GM13977 (cell line): ENCODE results near the gene SERPINB3.
"Not testable (repeated sequence)": the region's sequence is repeated elsewhere in the genome, so short reads cannot be mapped to it uniquely, and the experiment has no call there.

Source experiments
- DNase-seq: peaks from one replicate; pipeline ENCODE4 v3.0.0; 2012; ENCODE audit warnings: low spot score
- in situ Hi-C: fragments of 300-500 bp; cut with MboI; formaldehyde crosslinking; loops from one replicate; pipeline ENCODE4 v1.12.0; 2022; ENCODE audit warnings: low sequenced_read_pairs, low pct_unique_long_range_greater_than_20kb, mixed read lengths, inconsistent platforms; ENCODE audit not compliant: unreplicated experiment
- TF ChIP-seq, protein P1 (sequence below): IDR thresholded peaks from 2 replicates; pipeline ENCODE4 v1.5.1; 2012; ENCODE audit warnings: mild to moderate bottlenecking, control low read depth; ENCODE audit not compliant: insufficient read depth; ENCODE audit errors: extremely low read depth, missing control alignments

SERPINB3 gene

DNA sequence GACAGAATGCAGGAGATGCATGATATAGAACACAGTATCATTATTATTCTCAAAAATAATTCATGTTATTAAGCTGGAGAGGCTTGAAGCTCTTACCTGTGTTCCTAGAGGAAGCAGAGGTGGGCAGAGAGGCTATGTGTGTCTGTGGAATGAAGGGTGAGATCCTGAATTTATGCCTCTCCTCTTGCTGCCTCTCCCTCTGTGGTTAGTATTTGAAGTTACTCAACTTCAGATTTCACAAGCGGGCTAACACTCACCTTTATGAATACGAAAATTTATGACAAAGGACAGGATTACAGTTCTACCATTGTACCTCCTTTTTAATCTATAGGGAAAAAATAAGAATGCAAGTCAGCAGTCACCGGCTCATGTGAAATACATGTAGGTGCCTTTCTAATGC, at the start of gene SERPINB3:
Gene SERPINB3, minus strand, starts transcription at position 144 of the 400 bp plus-strand sequence. CDS start 677 bp downstream, outside the sequence.
- in situ Hi-C loops, DNase-seq: not testable (repeated sequence)

- no peak for DNase-seq
- TF ChIP-seq, protein P1, sequence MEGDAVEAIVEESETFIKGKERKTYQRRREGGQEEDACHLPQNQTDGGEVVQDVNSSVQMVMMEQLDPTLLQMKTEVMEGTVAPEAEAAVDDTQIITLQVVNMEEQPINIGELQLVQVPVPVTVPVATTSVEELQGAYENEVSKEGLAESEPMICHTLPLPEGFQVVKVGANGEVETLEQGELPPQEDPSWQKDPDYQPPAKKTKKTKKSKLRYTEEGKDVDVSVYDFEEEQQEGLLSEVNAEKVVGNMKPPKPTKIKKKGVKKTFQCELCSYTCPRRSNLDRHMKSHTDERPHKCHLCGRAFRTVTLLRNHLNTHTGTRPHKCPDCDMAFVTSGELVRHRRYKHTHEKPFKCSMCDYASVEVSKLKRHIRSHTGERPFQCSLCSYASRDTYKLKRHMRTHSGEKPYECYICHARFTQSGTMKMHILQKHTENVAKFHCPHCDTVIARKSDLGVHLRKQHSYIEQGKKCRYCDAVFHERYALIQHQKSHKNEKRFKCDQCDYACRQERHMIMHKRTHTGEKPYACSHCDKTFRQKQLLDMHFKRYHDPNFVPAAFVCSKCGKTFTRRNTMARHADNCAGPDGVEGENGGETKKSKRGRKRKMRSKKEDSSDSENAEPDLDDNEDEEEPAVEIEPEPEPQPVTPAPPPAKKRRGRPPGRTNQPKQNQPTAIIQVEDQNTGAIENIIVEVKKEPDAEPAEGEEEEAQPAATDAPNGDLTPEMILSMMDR, result no peak
- in situ Hi-C loops, result no loop called here
These were observed 47.0 kb upstream of the SERPINB3 start for GRCh38 chr18:63708650-63709049.

GRCh38 chr18:63707816-63708215, 46.1 kb upstream of the SERPINB3 start:
- TF ChIP-seq, protein P1, result no peak
- in situ Hi-C loops, result no loop called here
- DNase-seq, result no peak

GRCh38 chr18:63705401-63705800, 43.7 kb upstream of the SERPINB3 start:
- TF ChIP-seq, protein P1, result no peak
- in situ Hi-C loops, result no loop called here
- DNase-seq, result no peak

- TF ChIP-seq, protein P1, result no peak
- no peak for DNase-seq
- in situ Hi-C loops, result no loop called here
These were observed 41.0 kb upstream of the SERPINB3 start, which contains the start of gene SERPINB11 for GRCh38 chr18:63702660-63703059. SERPINB11 (plus strand) TSS chr18:63702960; CDS start chr18:63710194, 7,234 bp downstream.

- TF ChIP-seq, protein P1, result no peak
- DNase-seq, result no peak
- in situ Hi-C loops, result no loop called here
These were observed 40.3 kb upstream of the SERPINB3 start for GRCh38 chr18:63701952-63702351.

DNA sequence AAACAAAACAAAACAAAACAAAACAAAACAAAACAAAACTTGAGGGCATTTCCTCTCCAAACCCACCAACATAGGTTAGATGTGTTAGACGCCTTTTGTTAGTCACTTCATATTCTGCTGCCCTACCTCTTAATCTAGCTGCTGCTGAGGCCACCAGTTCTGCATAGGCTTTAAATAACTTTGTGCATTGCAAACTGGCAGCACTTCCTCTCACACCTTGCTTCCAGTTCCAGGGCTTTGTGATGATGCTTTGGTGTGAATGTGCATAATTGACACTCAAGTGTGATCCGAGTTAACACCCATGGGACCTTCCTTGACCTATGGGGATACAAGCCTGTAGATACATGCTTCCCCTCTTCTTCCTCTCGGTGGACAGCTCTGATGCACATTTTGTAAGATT, 38.8 kb upstream of the SERPINB3 start:
- TF ChIP-seq, protein P1, result no peak
- DNase-seq, result no peak
- in situ Hi-C loops, result no loop called here
